Gastroesophageal sphincter (tissue), 4 donors: ENCODE data around the gene BAG5. TPM values are rescaled to one million over a fixed set of nuclear protein-coding genes. Genes with fewer than 3 reads are reported as not detected.

Source experiments
- ATAC-seq: fragments of 150-250 bp; one replicate; pipeline ENCODE4 v1.9.1; 2016; ENCODE audit warnings: mild to moderate bottlenecking, moderate library complexity
- H3K27ac ChIP-seq, 4 donors: fragments of 200-600 bp; sonication (generic) in 3 of 4; 1 replicate in 3 of 4; 2 replicates in 1 of 4; pipeline ENCODE4 v1.5.1; 2016 to 2019
- H3K27me3 ChIP-seq: fragments of 200-600 bp; sonication (generic); one replicate; pipeline ENCODE4 v1.5.1; 2019
- H3K36me3 ChIP-seq, 2 donors: fragments of 200-600 bp; sonication (generic); one replicate each; pipeline ENCODE4 v1.5.1; 2019; ENCODE audit warnings: control low read depth in 1 of 2
- H3K4me1 ChIP-seq, 3 donors: fragments of 200-600 bp; sonication (generic); 1 replicate in 2 of 3; 2 replicates in 1 of 3; pipeline ENCODE4 v1.5.1; 2016 to 2019; ENCODE audit warnings: control low read depth in 2 of 3
- H3K4me3 ChIP-seq, 2 donors: fragments of 200-600 bp; sonication (generic); one replicate each; pipeline ENCODE4 v1.5.1; 2019; ENCODE audit warnings: mild to moderate bottlenecking in 1 of 2, moderate library complexity in 1 of 2
- H3K9me3 ChIP-seq, 3 donors: fragments of 200-600 bp; sonication (generic); one replicate each; pipeline ENCODE4 v1.5.1; 2017 to 2019; ENCODE audit warnings: control low read depth in 2 of 3
- CTCF ChIP-seq, 4 experiments: fragments of 200-600 bp in 2 of 4; fragments of 450-650 bp in 2 of 4; sonication (generic) in 1 of 4; IDR thresholded peaks; one replicate each; pipeline ENCODE4 v1.5.1; 2017 to 2019; ENCODE audit warnings: antibody characterized with exemption in 4 of 4, mild to moderate bottlenecking in 2 of 4, moderate library complexity in 2 of 4
- EP300 ChIP-seq: sonication (generic); formaldehyde crosslinking; IDR thresholded peaks from one replicate; pipeline ENCODE4 v1.6.1; 2017; ENCODE audit warnings: antibody characterized with exemption, mild to moderate bottlenecking
- POLR2A ChIP-seq, 2 donors: fragments of 450-650 bp; IDR thresholded peaks; one replicate each; pipeline ENCODE4 v1.6.1; 2017; ENCODE audit warnings: antibody characterized with exemption in 2 of 2, mild to moderate bottlenecking in 2 of 2, moderate library complexity in 1 of 2
- POLR2AphosphoS5 ChIP-seq: sonication (generic); formaldehyde crosslinking; IDR thresholded peaks from one replicate; pipeline ENCODE4 v1.6.1; 2017; ENCODE audit warnings: antibody characterized with exemption
- WGBS, 2 donors: methylation state at CpG; one replicate each; pipeline ENCODE4 v1.1.5; 2018; ENCODE audit warnings: low coverage in 1 of 2; 5-methylcytosine and 5-hydroxymethylcytosine counted together
- total RNA-seq, 4 donors: library from RNA; depleted of rRNA; stranded (reverse); fragments of >200 nt; gene quantifications; one replicate each; pipeline ENCODE4 v1.1.0, GENCODE V29; 2016

Gene BAG5
- total RNA-seq, 4 donors from 2014 or later, result 31.1 to 41.3 (median 38.5) TPM

DNA sequence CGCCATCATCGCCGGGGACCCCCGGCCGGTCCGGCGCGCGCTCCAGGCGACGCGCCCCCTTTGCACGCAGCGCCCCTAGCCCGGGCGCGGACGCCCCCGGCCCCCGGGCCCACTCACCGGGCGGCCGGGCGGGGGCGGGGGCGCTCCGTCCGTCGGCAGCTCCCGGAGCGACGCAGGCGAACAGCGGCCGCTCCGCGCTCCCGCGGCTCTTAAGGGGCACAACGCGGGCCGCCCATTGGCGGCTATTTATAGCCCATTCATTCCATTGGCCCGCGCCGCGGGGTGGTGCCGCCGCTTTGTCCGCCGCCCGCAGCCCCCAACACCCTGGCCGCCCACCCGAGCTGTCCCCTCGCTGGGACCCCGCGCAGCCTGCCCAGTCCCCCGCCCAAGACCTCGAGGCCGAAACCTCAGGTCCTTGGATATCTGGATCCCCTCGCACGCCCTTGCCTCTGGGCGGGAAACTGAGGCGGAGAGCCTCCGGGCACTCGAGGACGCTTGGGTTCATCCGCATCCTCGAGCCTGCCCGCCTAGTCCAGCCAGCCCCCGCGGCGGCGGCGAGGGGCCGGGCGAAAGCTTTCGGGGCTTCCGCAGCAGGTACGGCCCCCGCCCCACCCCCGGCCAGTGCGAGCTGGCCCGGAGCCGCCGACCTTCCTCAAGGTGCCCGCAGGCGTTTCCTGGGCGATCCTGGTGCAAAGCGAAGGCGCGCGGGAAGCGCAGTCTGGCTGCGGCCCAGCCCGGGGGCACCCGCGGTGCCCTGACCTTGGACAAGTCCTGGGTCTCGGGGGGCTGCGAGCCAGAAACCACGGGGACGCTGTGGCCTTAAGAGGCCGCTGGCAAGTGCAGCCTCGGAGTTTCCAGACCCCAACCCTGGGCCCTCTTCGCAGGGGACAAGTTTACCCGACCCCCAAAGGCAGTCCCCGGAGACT, 39.5 kb downstream of the BAG5 start, which contains the start of gene CKB:
Gene CKB (minus strand): TSS at position 182 of the 926 bp plus-strand sequence. CDS start 337 bp downstream, outside the sequence.
- H3K4me1 ChIP-seq, result peaks cover 0 to 86% (median 41%) of the 10 kb centered on the region in 3 donors
- H3K4me3 ChIP-seq, result peak within 1 kb of the TSS; percentile 84 to 93
- TF ChIP-seq CTCF (IDR thresholded peaks at IDR 0.05) (peak in 1 of 4 experiments; percentile 11), POLR2A (IDR thresholded peaks at IDR 0.05) (peak; percentile 97 to 99), EP300 (no peak), POLR2AphosphoS5 (peak; percentile 91)
- H3K27ac ChIP-seq, result peak within 1 kb of the TSS; percentile 97 to 99 (median 98)
- peak; percentile 63 for ATAC-seq
- no peaks in the 10 kb centered on the region for H3K27me3 ChIP-seq
- WGBS, 2 donors, result 15 to 80% methylated on average over 1 to 3 of the region's 107 CpGs
- H3K36me3 ChIP-seq, result peaks cover 0 to 14% of the 10 kb centered on the region in 2 donors
- H3K9me3 ChIP-seq, result no peaks in the 10 kb centered on the region

DNA sequence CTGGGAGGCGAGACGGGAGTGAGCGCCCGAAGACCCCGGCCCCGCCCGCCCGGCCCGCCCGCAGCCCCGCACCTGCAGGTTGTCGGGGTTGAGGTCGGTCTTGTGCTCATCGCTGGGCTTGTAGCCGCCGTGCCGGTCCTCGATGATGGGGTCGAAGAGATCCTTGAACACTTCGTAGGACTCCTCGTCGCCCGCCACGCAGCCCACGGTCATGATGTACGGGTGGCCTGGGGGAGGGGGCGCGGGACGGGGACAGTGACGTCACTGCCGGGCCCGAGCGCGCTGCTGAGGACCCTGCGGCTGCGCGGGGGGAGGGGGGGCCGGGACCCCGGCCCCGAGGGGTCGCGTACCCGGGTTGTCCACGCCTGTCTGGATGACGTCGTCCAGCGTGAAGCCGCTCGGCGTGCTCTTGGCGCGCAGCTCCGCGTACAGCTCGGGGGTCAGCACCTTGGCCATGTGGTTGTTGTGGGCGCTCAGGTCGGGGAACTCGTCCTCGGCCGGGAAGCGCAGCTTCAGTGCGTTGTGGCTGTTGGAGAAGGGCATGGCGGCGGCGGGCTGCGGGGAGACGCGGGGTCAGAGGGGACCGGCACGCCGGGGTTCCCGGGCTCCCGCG, 40.4 kb downstream of the BAG5 start:
- TF ChIP-seq POLR2A (IDR thresholded peaks at IDR 0.05), result no peak
- Histone ChIP-seq H3K27me3 (no peaks in the 10 kb centered on the region), H3K9me3 (no peaks in the 10 kb centered on the region), H3K36me3 (peaks cover 0 to 14% of the 10 kb centered on the region in 2 donors), H3K4me3 (peak overlapping the region; percentile 84 to 93), H3K27ac (peak overlapping the region; percentile 97 to 99 (median 98)), H3K4me1 (peaks cover 0 to 84% (median 37%) of the 10 kb centered on the region in 3 donors)
- no peak for ATAC-seq
- WGBS, 2 donors, result no CpG with 5 or more reads among the region's 74 CpGs

DNA sequence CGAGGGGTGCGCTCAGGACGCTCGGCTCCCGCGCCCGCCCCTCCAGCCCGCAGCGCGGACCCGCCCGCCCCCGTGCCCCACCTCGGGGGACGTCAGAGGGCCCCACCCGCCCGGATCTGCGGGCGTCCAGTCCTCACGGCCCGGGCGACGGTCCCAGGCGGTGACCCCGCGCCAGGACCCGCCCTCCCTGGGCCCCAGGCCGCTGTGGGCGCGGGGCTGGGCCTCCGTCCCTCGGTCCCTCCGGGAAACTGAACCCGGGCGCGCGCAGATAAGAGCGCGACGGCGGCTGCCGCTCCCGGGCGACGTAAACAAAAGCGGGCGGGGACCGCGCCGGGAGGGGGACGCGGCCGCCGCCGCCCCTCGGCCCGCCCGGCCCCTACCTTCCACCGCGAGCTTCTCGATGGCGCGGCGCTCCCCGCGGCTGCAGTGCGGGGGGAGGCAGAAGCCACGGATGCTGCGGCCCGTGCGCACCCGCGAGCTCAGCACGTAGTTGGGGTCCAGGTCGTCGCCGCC, 41.0 kb downstream of the BAG5 start:
- Histone ChIP-seq H3K9me3 (no peaks in the 10 kb centered on the region), H3K27ac (peak overlapping the region; percentile 97 to 99 (median 98)), H3K4me1 (peaks cover 0 to 80% (median 37%) of the 10 kb centered on the region in 3 donors), H3K27me3 (no peaks in the 10 kb centered on the region), H3K36me3 (peaks cover 0 to 14% of the 10 kb centered on the region in 2 donors), H3K4me3 (peak overlapping the region; percentile 84 to 93)
- ATAC-seq, result peak; percentile 66
- 0% methylated on average over 3 of the region's 77 CpGs; no CpG with 5 or more reads in 1 of the 2 donors for WGBS, 2 donors
- TF ChIP-seq POLR2A (IDR thresholded peaks at IDR 0.05) (peak; percentile 12 to 21), POLR2AphosphoS5 (no peak)

- TF ChIP-seq POLR2A (IDR thresholded peaks at IDR 0.05), result peak in 1 of 2 donors; percentile 42
- peak in 3 of 4 experiments; percentile 65 to 83 (median 78) for TF ChIP-seq CTCF (IDR thresholded peaks at IDR 0.05)
- TF ChIP-seq POLR2AphosphoS5, result peak; percentile 80
- no peak for TF ChIP-seq EP300
- Histone ChIP-seq H3K27ac (peak overlapping the region; percentile 97 to 99 (median 98)), H3K4me3 (peak overlapping the region; percentile 84 to 93), H3K4me1 (peaks cover 0 to 73% (median 37%) of the 10 kb centered on the region in 3 donors), H3K27me3 (no peaks in the 10 kb centered on the region), H3K36me3 (peaks cover 0 to 14% of the 10 kb centered on the region in 2 donors), H3K9me3 (no peaks in the 10 kb centered on the region)
- ATAC-seq, result peak; percentile 60
- 0% methylated on average over 7 to 10 of the region's 66 CpGs for WGBS, 2 donors
Measured at GRCh38 chr14:103520657-103521437, 41.6 kb downstream of the BAG5 start.

- no peaks in the 10 kb centered on the region for H3K9me3 ChIP-seq
- peak overlapping the region; percentile 97 to 99 (median 98) for H3K27ac ChIP-seq
- H3K4me1 ChIP-seq, result peaks cover 0 to 73% (median 37%) of the 10 kb centered on the region in 3 donors
- H3K36me3 ChIP-seq, result peaks cover 0 to 14% of the 10 kb centered on the region in 2 donors
- no peak for TF ChIP-seq CTCF (IDR thresholded peaks at IDR 0.05)
- TF ChIP-seq EP300, result no peak
- no peak for TF ChIP-seq POLR2A (IDR thresholded peaks at IDR 0.05)
- TF ChIP-seq POLR2AphosphoS5, result no peak
- WGBS, 2 donors, result 48% methylated on average over 2 of the region's 10 CpGs; no CpG with 5 or more reads in 1 of the 2 donors
- H3K4me3 ChIP-seq, result peak overlapping the region; percentile 84 to 93
- ATAC-seq, result no peak
- no peaks in the 10 kb centered on the region for H3K27me3 ChIP-seq
Measured at GRCh38 chr14:103520269-103520656, 42.2 kb downstream of the BAG5 start.
